SK-N-SH treated with all-trans-retinoic acid at 6 μM for 48 hours (cell line): ENCODE results near the gene NOL3.

ENCODE experiments used
- ATAC-seq: fragments of 200-7000 bp; cut with Tn5 transposase; 3 replicates; pipeline ENCODE4 v1.9.1; 2020; ENCODE audit warnings: mild to moderate bottlenecking, moderate library complexity
- ARNTL ChIP-seq: fragments of 450-650 bp; formaldehyde crosslinking; IDR thresholded peaks from 2 replicates; pipeline ENCODE4 v1.5.0; 2020; ENCODE audit warnings: low read depth, mild to moderate bottlenecking, moderate library complexity, borderline replicate concordance
- BACH2 ChIP-seq: fragments of 250-450 bp; sonication (Bioruptor Pico); IDR thresholded peaks from 2 replicates; pipeline ENCODE4 v1.9.0; 2021; ENCODE audit warnings: mild to moderate bottlenecking, borderline replicate concordance
- CSDC2 ChIP-seq: fragments of 250-450 bp; sonication (Bioruptor Pico); IDR thresholded peaks from 2 replicates; pipeline ENCODE4 v1.5.0; 2020; ENCODE audit warnings: mild to moderate bottlenecking, moderate library complexity
- ESRRG ChIP-seq: fragments of 250-450 bp; sonication (Bioruptor Pico); IDR thresholded peaks from 2 replicates; pipeline ENCODE4 v1.6.1; 2021; ENCODE audit warnings: mild to moderate bottlenecking
- GLIS3 ChIP-seq: fragments of 250-450 bp; sonication (Bioruptor Pico); IDR thresholded peaks from 2 replicates; pipeline ENCODE4 v1.5.0; 2020; ENCODE audit warnings: mild to moderate bottlenecking, moderate library complexity
- ISL1 ChIP-seq: fragments of 250-450 bp; sonication (Bioruptor Pico); IDR thresholded peaks from 2 replicates; pipeline ENCODE4 v2.1.2; 2022; ENCODE audit warnings: mild to moderate bottlenecking, moderate library complexity
- OSR1 ChIP-seq: fragments of 250-450 bp; sonication (Bioruptor Pico); IDR thresholded peaks from 2 replicates; pipeline ENCODE4 v1.8.0; 2022; ENCODE audit warnings: moderate library complexity, mild to moderate bottlenecking, inconsistent platforms
- PPARA ChIP-seq: fragments of 250-450 bp; sonication (Bioruptor Pico); IDR thresholded peaks from 2 replicates; pipeline ENCODE4 v1.5.0; 2020; ENCODE audit warnings: mild to moderate bottlenecking, borderline replicate concordance
- RARB ChIP-seq: fragments of 250-450 bp; sonication (Bioruptor Pico); IDR thresholded peaks from 2 replicates; pipeline ENCODE4 v1.8.0; 2021; ENCODE audit warnings: mild to moderate bottlenecking, moderate library complexity
- SNAI2 ChIP-seq: fragments of 250-450 bp; sonication (Bioruptor Pico); IDR thresholded peaks from 2 replicates; pipeline ENCODE4 v1.5.0; 2020; ENCODE audit warnings: mild to moderate bottlenecking, moderate library complexity
- TCF4 ChIP-seq: fragments of 250-450 bp; sonication (Bioruptor Pico); IDR thresholded peaks from 2 replicates; pipeline ENCODE4 v1.8.0; 2021; ENCODE audit warnings: mild to moderate bottlenecking, moderate library complexity, borderline replicate concordance
- TOX ChIP-seq: fragments of 250-450 bp; sonication (Bioruptor Pico); IDR thresholded peaks from 2 replicates; pipeline ENCODE4 v1.8.0; 2021; ENCODE audit warnings: mild to moderate bottlenecking, moderate library complexity, borderline replicate concordance
- ZC3H10 ChIP-seq: fragments of 250-450 bp; sonication (Bioruptor Pico); IDR thresholded peaks from 2 replicates; pipeline ENCODE4 v1.5.1; 2021; ENCODE audit warnings: mild to moderate bottlenecking, moderate library complexity
- ZFP3 ChIP-seq: fragments of 250-450 bp; sonication (Bioruptor Pico); IDR thresholded peaks from 2 replicates; pipeline ENCODE4 v1.5.0; 2020; ENCODE audit warnings: mild to moderate bottlenecking, moderate library complexity
- ZFP30 ChIP-seq: fragments of 450-650 bp; formaldehyde crosslinking; IDR thresholded peaks from 2 replicates; pipeline ENCODE4 v1.5.0; 2022; ENCODE audit warnings: mild to moderate bottlenecking, moderate library complexity
- ZNF565 ChIP-seq: fragments of 450-650 bp; formaldehyde crosslinking; conservative IDR thresholded peaks from 2 replicates; pipeline ENCODE4 v1.5.0; 2020; ENCODE audit warnings: low read depth, mild to moderate bottlenecking, moderate library complexity
- ZNF70 ChIP-seq: fragments of 450-650 bp; formaldehyde crosslinking; IDR thresholded peaks from 2 replicates; pipeline ENCODE4 v1.5.0; 2020; ENCODE audit warnings: mild to moderate bottlenecking, moderate library complexity
- ZNF8 ChIP-seq: fragments of 450-650 bp; formaldehyde crosslinking; IDR thresholded peaks from 2 replicates; pipeline ENCODE4 v1.5.0; 2020; ENCODE audit warnings: mild to moderate bottlenecking, moderate library complexity
- TF ChIP-seq, protein P1 (sequence below): fragments of 250-450 bp; sonication (Bioruptor Pico); IDR thresholded peaks from 2 replicates; pipeline ENCODE4 v1.5.1; 2021; ENCODE audit warnings: mild to moderate bottlenecking, moderate library complexity
- TF ChIP-seq, protein P2 (sequence below): fragments of 250-450 bp; sonication (Bioruptor Pico); IDR thresholded peaks from 2 replicates; pipeline ENCODE4 v1.5.1; 2020; ENCODE audit warnings: low read depth, mild to moderate bottlenecking, moderate library complexity
- TF ChIP-seq, protein P3 (sequence below): fragments of 250-450 bp; sonication (Bioruptor Pico); IDR thresholded peaks from 2 replicates; pipeline ENCODE4 v1.5.0; 2020; ENCODE audit warnings: mild to moderate bottlenecking, moderate library complexity
- TF ChIP-seq, protein P4 (sequence below): fragments of 250-450 bp; sonication (Bioruptor Pico); IDR thresholded peaks from 2 replicates; pipeline ENCODE4 v1.8.0; 2020; ENCODE audit warnings: mild to moderate bottlenecking, moderate library complexity, borderline replicate concordance

The NOL3 gene

DNA sequence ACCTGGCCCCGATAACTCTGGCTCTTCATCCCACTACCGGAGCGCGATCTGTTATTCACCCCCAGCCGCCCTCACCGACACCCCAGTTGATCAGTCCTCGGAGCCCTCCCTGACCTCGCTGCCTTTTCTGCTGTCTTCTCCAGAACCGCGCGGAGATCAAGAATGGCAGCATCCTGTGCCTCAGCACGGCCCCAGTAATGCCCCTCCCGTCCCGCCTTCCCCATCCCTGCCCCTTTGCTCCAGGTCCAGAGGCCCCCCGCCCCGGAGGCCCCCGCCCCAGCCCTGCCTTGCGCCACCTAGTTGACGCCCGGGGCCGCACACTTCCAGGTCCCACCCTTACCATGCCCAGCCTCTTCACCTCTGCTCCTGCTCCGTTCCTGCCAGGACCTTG, 29.5 kb downstream of the NOL3 start:
- TF ChIP-seq ZFP30 (CRISPR knock-in tag): no peak
- no peak for TF ChIP-seq RARB (CRISPR knock-in tag)
- TF ChIP-seq ZFP3 (CRISPR knock-in tag): no peak
- no peak for TF ChIP-seq SNAI2 (CRISPR knock-in tag)
- no peak for TF ChIP-seq TOX (CRISPR knock-in tag)
- no peak for ATAC-seq

DNA sequence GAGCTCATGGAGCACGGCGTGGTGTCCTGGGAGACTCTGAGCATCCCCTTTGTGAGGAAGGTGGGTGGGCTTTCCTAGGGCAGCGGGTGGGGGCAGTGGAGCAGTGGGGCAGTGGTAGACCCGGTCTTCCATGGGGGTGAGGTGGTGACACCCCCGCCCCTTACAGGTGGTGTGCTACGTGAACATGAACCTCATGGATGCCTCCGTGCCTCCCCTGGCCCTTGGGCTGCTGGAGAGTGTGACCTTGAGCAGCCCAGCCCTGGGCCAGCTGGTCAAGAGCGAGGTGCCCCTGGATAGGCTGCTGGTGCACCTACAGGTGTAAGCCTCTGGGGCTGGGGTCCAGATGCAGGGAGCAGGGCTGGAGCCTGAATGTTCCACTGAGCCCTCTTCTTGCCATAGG, 30.2 kb downstream of the NOL3 start:
- no peak for ATAC-seq
- TF ChIP-seq SNAI2 (CRISPR knock-in tag) (no peak), ESRRG (CRISPR knock-in tag) (no peak), TOX (CRISPR knock-in tag) (no peak), RARB (CRISPR knock-in tag) (no peak), ZNF8 (CRISPR knock-in tag) (no peak), GLIS3 (CRISPR knock-in tag) (no peak), ARNTL (CRISPR knock-in tag) (no peak)
- TF ChIP-seq, protein P1, sequence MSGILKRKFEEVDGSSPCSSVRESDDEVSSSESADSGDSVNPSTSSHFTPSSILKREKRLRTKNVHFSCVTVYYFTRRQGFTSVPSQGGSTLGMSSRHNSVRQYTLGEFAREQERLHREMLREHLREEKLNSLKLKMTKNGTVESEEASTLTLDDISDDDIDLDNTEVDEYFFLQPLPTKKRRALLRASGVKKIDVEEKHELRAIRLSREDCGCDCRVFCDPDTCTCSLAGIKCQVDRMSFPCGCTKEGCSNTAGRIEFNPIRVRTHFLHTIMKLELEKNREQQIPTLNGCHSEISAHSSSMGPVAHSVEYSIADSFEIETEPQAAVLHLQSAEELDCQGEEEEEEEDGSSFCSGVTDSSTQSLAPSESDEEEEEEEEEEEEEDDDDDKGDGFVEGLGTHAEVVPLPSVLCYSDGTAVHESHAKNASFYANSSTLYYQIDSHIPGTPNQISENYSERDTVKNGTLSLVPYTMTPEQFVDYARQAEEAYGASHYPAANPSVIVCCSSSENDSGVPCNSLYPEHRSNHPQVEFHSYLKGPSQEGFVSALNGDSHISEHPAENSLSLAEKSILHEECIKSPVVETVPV (CRISPR knock-in tag): no peak

DNA sequence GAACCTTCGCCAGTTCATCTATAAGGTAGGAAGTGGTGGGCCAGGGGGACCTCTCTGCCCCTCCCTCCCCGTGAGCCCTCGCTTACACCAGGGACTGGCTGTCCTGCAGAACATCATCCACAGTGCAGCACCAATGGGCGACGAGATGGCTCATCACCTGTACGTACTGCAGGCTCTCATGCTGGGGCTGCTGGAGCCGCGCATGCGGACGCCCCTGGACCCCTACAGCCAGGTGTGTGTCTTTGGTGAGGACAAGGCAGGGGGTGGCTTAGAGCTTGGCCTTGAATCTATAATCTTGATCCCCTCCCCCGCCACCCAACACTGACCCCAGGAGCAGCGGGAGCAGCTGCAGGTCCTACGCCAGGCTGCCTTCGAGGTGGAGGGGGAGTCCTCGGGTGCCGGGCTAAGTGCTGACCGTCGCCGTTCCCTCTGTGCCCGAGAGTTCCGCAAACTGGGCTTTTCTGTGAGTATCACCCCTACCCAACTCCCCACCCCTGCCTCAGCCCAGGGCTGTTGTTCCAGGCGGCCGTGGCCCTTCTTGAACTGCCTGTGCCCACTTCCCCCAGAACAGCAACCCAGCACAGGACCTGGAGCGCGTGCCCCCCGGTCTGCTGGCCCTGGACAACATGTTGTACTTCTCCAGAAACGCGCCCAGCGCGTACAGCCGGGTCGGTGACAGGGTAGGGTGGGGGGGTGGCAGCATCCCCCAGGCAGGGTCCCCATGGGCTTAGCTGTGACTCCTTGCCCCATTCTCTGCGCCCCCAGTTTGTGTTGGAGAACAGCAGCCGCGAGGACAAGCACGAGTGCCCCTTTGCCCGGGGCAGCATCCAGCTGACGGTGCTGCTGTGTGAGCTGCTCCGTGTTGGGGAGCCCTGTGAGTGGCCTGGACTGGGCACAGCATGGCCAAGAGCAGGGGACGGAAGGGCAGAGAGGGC, 31.3 kb downstream of the NOL3 start:
- ATAC-seq: no peak
- TF ChIP-seq PPARA (CRISPR knock-in tag) (no peak), ZNF565 (CRISPR knock-in tag) (no peak), ESRRG (CRISPR knock-in tag) (no peak), BACH2 (CRISPR knock-in tag) (no peak), CSDC2 (CRISPR knock-in tag) (no peak), ZFP3 (CRISPR knock-in tag) (no peak), ZFP30 (CRISPR knock-in tag) (no peak), ZNF8 (CRISPR knock-in tag) (no peak)
- TF ChIP-seq, protein P1 (CRISPR knock-in tag): no peak
- TF ChIP-seq, protein P2, sequence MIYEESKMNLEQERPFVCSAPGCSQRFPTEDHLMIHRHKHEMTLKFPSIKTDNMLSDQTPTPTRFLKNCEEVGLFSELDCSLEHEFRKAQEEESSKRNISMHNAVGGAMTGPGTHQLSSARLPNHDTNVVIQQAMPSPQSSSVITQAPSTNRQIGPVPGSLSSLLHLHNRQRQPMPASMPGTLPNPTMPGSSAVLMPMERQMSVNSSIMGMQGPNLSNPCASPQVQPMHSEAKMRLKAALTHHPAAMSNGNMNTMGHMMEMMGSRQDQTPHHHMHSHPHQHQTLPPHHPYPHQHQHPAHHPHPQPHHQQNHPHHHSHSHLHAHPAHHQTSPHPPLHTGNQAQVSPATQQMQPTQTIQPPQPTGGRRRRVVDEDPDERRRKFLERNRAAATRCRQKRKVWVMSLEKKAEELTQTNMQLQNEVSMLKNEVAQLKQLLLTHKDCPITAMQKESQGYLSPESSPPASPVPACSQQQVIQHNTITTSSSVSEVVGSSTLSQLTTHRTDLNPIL (CRISPR knock-in tag): no peak

DNA sequence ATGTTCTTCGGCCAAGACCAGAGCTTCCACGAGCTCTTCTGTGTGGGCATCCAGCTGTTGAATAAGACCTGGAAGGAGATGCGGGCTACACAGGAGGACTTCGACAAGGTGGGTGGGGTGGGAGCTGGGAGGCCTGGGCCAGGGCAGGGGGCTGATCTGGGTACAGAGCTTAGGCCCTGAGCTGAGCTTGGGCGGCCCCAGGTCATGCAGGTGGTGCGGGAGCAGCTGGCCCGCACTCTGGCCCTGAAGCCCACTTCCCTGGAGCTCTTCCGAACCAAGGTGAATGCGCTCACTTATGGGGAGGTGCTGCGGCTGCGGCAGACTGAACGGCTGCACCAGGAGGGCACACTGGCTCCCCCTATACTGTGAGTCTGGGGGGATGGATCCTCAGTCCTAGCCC, 32.1 kb downstream of the NOL3 start:
- no peak for ATAC-seq
- TF ChIP-seq, protein P3, sequence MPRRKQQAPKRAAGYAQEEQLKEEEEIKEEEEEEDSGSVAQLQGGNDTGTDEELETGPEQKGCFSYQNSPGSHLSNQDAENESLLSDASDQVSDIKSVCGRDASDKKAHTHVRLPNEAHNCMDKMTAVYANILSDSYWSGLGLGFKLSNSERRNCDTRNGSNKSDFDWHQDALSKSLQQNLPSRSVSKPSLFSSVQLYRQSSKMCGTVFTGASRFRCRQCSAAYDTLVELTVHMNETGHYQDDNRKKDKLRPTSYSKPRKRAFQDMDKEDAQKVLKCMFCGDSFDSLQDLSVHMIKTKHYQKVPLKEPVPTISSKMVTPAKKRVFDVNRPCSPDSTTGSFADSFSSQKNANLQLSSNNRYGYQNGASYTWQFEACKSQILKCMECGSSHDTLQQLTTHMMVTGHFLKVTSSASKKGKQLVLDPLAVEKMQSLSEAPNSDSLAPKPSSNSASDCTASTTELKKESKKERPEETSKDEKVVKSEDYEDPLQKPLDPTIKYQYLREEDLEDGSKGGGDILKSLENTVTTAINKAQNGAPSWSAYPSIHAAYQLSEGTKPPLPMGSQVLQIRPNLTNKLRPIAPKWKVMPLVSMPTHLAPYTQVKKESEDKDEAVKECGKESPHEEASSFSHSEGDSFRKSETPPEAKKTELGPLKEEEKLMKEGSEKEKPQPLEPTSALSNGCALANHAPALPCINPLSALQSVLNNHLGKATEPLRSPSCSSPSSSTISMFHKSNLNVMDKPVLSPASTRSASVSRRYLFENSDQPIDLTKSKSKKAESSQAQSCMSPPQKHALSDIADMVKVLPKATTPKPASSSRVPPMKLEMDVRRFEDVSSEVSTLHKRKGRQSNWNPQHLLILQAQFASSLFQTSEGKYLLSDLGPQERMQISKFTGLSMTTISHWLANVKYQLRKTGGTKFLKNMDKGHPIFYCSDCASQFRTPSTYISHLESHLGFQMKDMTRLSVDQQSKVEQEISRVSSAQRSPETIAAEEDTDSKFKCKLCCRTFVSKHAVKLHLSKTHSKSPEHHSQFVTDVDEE (CRISPR knock-in tag): no peak
- TF ChIP-seq ZFP3 (CRISPR knock-in tag): no peak
- no peak for TF ChIP-seq OSR1 (CRISPR knock-in tag)
- TF ChIP-seq RARB (CRISPR knock-in tag): no peak
- TF ChIP-seq GLIS3 (CRISPR knock-in tag): no peak
- TF ChIP-seq ISL1 (CRISPR knock-in tag): no peak
- TF ChIP-seq ZNF70 (CRISPR knock-in tag): no peak
- TF ChIP-seq ESRRG (CRISPR knock-in tag): no peak
- TF ChIP-seq, protein P1 (CRISPR knock-in tag): no peak
- TF ChIP-seq TCF4 (CRISPR knock-in tag): no peak
- TF ChIP-seq, protein P4, sequence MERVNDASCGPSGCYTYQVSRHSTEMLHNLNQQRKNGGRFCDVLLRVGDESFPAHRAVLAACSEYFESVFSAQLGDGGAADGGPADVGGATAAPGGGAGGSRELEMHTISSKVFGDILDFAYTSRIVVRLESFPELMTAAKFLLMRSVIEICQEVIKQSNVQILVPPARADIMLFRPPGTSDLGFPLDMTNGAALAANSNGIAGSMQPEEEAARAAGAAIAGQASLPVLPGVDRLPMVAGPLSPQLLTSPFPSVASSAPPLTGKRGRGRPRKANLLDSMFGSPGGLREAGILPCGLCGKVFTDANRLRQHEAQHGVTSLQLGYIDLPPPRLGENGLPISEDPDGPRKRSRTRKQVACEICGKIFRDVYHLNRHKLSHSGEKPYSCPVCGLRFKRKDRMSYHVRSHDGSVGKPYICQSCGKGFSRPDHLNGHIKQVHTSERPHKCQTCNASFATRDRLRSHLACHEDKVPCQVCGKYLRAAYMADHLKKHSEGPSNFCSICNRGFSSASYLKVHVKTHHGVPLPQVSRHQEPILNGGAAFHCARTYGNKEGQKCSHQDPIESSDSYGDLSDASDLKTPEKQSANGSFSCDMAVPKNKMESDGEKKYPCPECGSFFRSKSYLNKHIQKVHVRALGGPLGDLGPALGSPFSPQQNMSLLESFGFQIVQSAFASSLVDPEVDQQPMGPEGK (CRISPR knock-in tag): no peak
- TF ChIP-seq TOX (CRISPR knock-in tag): no peak
- no peak for TF ChIP-seq CSDC2 (CRISPR knock-in tag)
- TF ChIP-seq, protein P2 (CRISPR knock-in tag): no peak
- no peak for TF ChIP-seq ARNTL (CRISPR knock-in tag)
- no peak for TF ChIP-seq ZFP30 (CRISPR knock-in tag)
- no peak for TF ChIP-seq ZC3H10 (CRISPR knock-in tag)
- no peak for TF ChIP-seq PPARA (CRISPR knock-in tag)
